Spleen (tissue), 7 donors: ENCODE measurements around the gene PAM.

ENCODE experiments used
- CTCF ChIP-seq, 11 experiments: fragments of 200-600 bp in 7 of 11; fragments of 450-650 bp in 4 of 11; sonication (generic) in 4 of 11; IDR thresholded peaks in 8 of 11; conservative IDR thresholded peaks in 3 of 11; 1 replicate in 7 of 11; 2 replicates in 4 of 11; pipeline versions ENCODE4 v1.4.0 to v1.8.0; 2016 to 2021; ENCODE audit warnings: antibody characterized with exemption in 11 of 11, inconsistent platforms in 4 of 11, mild to moderate bottlenecking in 1 of 11
- POLR2A ChIP-seq, 3 donors: fragments of 450-650 bp; IDR thresholded peaks; one replicate each; pipeline ENCODE4 v1.5.1; 2017; ENCODE audit warnings: antibody characterized with exemption in 3 of 3, mild to moderate bottlenecking in 1 of 3
- POLR2AphosphoS5 ChIP-seq, 3 donors: sonication (generic); formaldehyde crosslinking; IDR thresholded peaks; one replicate each; pipeline ENCODE4 v1.5.1; 2017; ENCODE audit warnings: antibody characterized with exemption in 3 of 3
- donor health status: DM: no; HTN: no; CAD: no; lungs with moderate emphysema.
- donor health status: DM: no; HTN: no; CAD: no.
- donor health status: DM: no; HTN: no; CAD: no.

DNA sequence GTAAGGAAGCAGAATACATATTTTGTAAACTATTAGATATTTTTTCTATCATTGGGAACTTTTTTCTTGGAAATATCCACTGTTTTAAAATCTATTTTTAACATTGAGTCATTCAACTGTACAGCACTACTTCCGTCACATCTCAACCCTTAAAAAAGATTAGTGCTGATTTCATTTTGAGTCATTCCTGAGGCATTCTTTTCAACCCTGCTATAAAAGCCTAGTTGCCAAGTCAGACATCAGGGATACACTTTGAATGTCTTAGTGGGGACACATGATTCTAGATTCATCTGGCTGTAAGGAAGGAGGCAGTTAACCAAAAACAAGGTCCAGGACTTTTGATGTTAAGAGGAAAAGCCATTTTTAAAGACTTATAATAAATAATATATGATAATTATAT is 203.9 kb downstream of the PAM start:
- TF ChIP-seq CTCF (IDR thresholded peaks at IDR 0.05 in 8 of 11, conservative IDR thresholded peaks at IDR 0.05 in 3 of 11) = no peak
- TF ChIP-seq POLR2A (IDR thresholded peaks at IDR 0.05) = no peak
- TF ChIP-seq POLR2AphosphoS5 (IDR thresholded peaks at IDR 0.05) = no peak
